HEK293 (cell line): Measurements from ENCODE around the gene SEC11A.

Source experiments
- CTCF ChIA-PET: fragments of 350-600 bp; formaldehyde crosslinking; extraction: SDS; loops from one replicate; lab custom pipeline; 2021; ENCODE audit warnings: antibody characterized with exemption; lab: Yijun Ruan, JAX
- POLR2A ChIA-PET: fragments of 300-600 bp; formaldehyde crosslinking; extraction: SDS; loops from one replicate; lab custom pipeline; 2020; ENCODE audit warnings: antibody characterized with exemption, inconsistent platforms; lab: Yijun Ruan, JAX
- H3K27ac ChIP-seq: fragments of 200-500 bp; sonication (Bioruptor generic); 2 replicates; pipeline ENCODE4 v1.5.1; 2014; ENCODE audit warnings: low read depth, low read length, control low read depth, inconsistent platforms; ENCODE audit errors: extremely low read depth
- H3K36me3 ChIP-seq, 2 experiments: fragments of 200-500 bp in 1 of 2; sonication (Bioruptor generic) in 1 of 2; 1 replicate in 1 of 2; 2 replicates in 1 of 2; pipeline ENCODE4 v1.5.1; 2014 to 2017; ENCODE audit warnings: inconsistent platforms in 2 of 2, low read length in 2 of 2; ENCODE audit not compliant: control insufficient read depth in 2 of 2, insufficient read depth in 1 of 2
- H3K4me1 ChIP-seq: fragments of 200-500 bp; sonication (Bioruptor generic); 2 replicates; pipeline ENCODE4 v1.5.1; 2014; ENCODE audit warnings: mild to moderate bottlenecking, low read length, inconsistent platforms; ENCODE audit not compliant: control insufficient read depth, insufficient read depth
- H3K4me3 ChIP-seq: 2 replicates; pipeline ENCODE4 v1.5.1; 2011; ENCODE audit warnings: low read depth, mild to moderate bottlenecking, control low read depth, low read length, moderate library complexity
- H3K9me3 ChIP-seq: fragments of 200-500 bp; sonication (Bioruptor generic); 2 replicates; pipeline ENCODE4 v1.5.1; 2014; ENCODE audit warnings: low read depth, low read length, inconsistent platforms; ENCODE audit not compliant: control insufficient read depth, insufficient read depth
- BCL6B ChIP-seq: fragments of 450-650 bp; formaldehyde crosslinking; IDR thresholded peaks from 2 replicates; pipeline ENCODE4 v1.5.1; 2017; ENCODE audit warnings: missing biosample characterization, missing genetic modification characterization
- HOXD13 ChIP-seq: sonication (generic); formaldehyde crosslinking; IDR thresholded peaks from 2 replicates; pipeline ENCODE4 v1.8.0; 2022; ENCODE audit warnings: missing genetic modification reagents, borderline replicate concordance
- IKZF3 ChIP-seq: fragments of 450-650 bp; IDR thresholded peaks from 2 replicates; pipeline ENCODE4 v1.5.0; 2018; ENCODE audit warnings: missing biosample characterization, mild to moderate bottlenecking, missing genetic modification characterization, moderate library complexity
- INSM2 ChIP-seq: fragments of 450-650 bp; formaldehyde crosslinking; IDR thresholded peaks from 2 replicates; pipeline ENCODE4 v1.5.1; 2016; ENCODE audit warnings: missing biosample characterization, missing genetic modification characterization
- KLF1 ChIP-seq: fragments of 450-650 bp; formaldehyde crosslinking; IDR thresholded peaks from 2 replicates; pipeline ENCODE4 v1.5.1; 2016; ENCODE audit warnings: missing biosample characterization, missing genetic modification characterization
- MZF1 ChIP-seq: fragments of 450-650 bp; formaldehyde crosslinking; IDR thresholded peaks from 2 replicates; pipeline ENCODE4 v1.5.1; 2017; ENCODE audit warnings: missing biosample characterization, missing genetic modification characterization, borderline replicate concordance
- SCRT2 ChIP-seq: fragments of 450-650 bp; formaldehyde crosslinking; IDR thresholded peaks from 2 replicates; pipeline ENCODE4 v1.5.1; 2016; ENCODE audit warnings: missing biosample characterization, missing genetic modification characterization
- ZBTB20 ChIP-seq: fragments of 450-650 bp; formaldehyde crosslinking; IDR thresholded peaks from 2 replicates; pipeline ENCODE4 v1.5.1; 2016; ENCODE audit warnings: missing biosample characterization, missing genetic modification characterization
- ZIC2 ChIP-seq: fragments of 450-650 bp; formaldehyde crosslinking; IDR thresholded peaks from 2 replicates; pipeline ENCODE4 v1.5.1; 2016; ENCODE audit warnings: missing biosample characterization, missing genetic modification characterization
- ZNF26 ChIP-seq: fragments of 450-650 bp; formaldehyde crosslinking; IDR thresholded peaks from 2 replicates; pipeline ENCODE4 v1.5.1; 2016; ENCODE audit warnings: missing biosample characterization, missing genetic modification characterization
- ZNF302 ChIP-seq: fragments of 450-650 bp; formaldehyde crosslinking; IDR thresholded peaks from 2 replicates; pipeline ENCODE4 v1.5.1; 2016; ENCODE audit warnings: missing biosample characterization, missing genetic modification characterization, low read depth
- ZNF580 ChIP-seq: fragments of 450-650 bp; formaldehyde crosslinking; IDR thresholded peaks from 2 replicates; pipeline ENCODE4 v1.5.1; 2016; ENCODE audit warnings: missing biosample characterization, missing genetic modification characterization
- ZNF626 ChIP-seq: fragments of 450-650 bp; sonication (Bioruptor Pico); formaldehyde crosslinking; IDR thresholded peaks from 2 replicates; pipeline ENCODE4 v1.5.1; 2018; ENCODE audit warnings: missing biosample characterization, missing genetic modification characterization, inconsistent platforms
- ZNF629 ChIP-seq: fragments of 450-650 bp; formaldehyde crosslinking; IDR thresholded peaks from 2 replicates; pipeline ENCODE4 v1.5.1; 2017; ENCODE audit warnings: missing biosample characterization, missing genetic modification characterization
- ZNF670 ChIP-seq: fragments of 450-650 bp; formaldehyde crosslinking; IDR thresholded peaks from 2 replicates; pipeline ENCODE4 v1.5.1; 2016; ENCODE audit warnings: missing biosample characterization, missing genetic modification characterization, low read depth
- ZNF677 ChIP-seq: fragments of 450-650 bp; IDR thresholded peaks from 2 replicates; pipeline ENCODE4 v1.5.0; 2018; ENCODE audit warnings: missing biosample characterization, mild to moderate bottlenecking, missing genetic modification characterization, moderate library complexity
- ZSCAN18 ChIP-seq: fragments of 450-650 bp; formaldehyde crosslinking; IDR thresholded peaks from 2 replicates; pipeline ENCODE4 v1.5.1; 2016; ENCODE audit warnings: missing biosample characterization, missing genetic modification characterization

SEC11A gene

GRCh38 chr15:84638103-84638502 is 77.8 kb downstream of the SEC11A start (continued):
- TF ChIP-seq INSM2 (no peak), ZNF580 (no peak), KLF1 (tag by site-specific recombination) (no peak), BCL6B (tag by site-specific recombination) (no peak), IKZF3 (tag by site-specific recombination) (no peak)

- ChIA-PET CTCF (interaction anchor here (0.5 to 1.7 kb wide), 4 partner anchors 19 to 48 kb away, joined by 3 to 4 read pairs (median 4); no protein-coding TSS in a partner anchor), POLR2A (interaction anchor here (0.6 to 1.4 kb wide), 5 partner anchors 9 to 82 kb away, joined by 3 to 5 read pairs (median 3); partner anchors contain the start of genes SEC11A and ZSCAN2)
- Histone ChIP-seq H3K36me3 (peaks cover 22 to 32% of the 10 kb centered on the region in 2 experiments), H3K4me1 (peaks cover 4% of the 10 kb centered on the region), H3K4me3 (peak overlapping the region; percentile 68), H3K9me3 (no peaks in the 10 kb centered on the region), H3K27ac (peak overlapping the region; percentile 90)
- TF ChIP-seq SCRT2 (tag by site-specific recombination) (peak; percentile 40), ZBTB20 (tag by site-specific recombination) (peak; percentile 5; the same call in 1 of the 2 replicates), ZNF26 (tag by site-specific recombination) (no peak), ZIC2 (no peak), ZNF677 (tag by site-specific recombination) (no peak), ZSCAN18 (tag by site-specific recombination) (no peak), HOXD13 (no peak), ZNF302 (tag by site-specific recombination) (no peak), ZNF626 (tag by site-specific recombination) (no peak), ZNF629 (peak; percentile 57; the same call in 1 of the 2 replicates), ZNF670 (no peak), MZF1 (no peak)
Measured at GRCh38 chr15:84634228-84634837, 81.6 kb downstream of the SEC11A start.
